BLaER1 treated with 17β-estradiol and CSF1 and Interleukin-3, amounts not matched to agents 10 nM and 100 nM (cell line): ENCODE results near the gene RBM43.
A peak's percentile ranks its signal among the peaks of the same experiment; 100 is the strongest.

ENCODE experiments used
- H3K27ac ChIP-seq, 11 experiments: shearing (Covaris generic); formaldehyde crosslinking; 2 replicates each; pipeline ENCODE4 v1.8.1; 2022
- H3K27me3 ChIP-seq, 11 experiments: shearing (Covaris generic); formaldehyde crosslinking; 2 replicates each; pipeline ENCODE4 v1.8.1; 2022
- H3K36me3 ChIP-seq, 11 experiments: shearing (Covaris generic); formaldehyde crosslinking; 2 replicates each; pipeline ENCODE4 v1.8.1; 2022
- H3K4me1 ChIP-seq, 10 experiments: shearing (Covaris generic); formaldehyde crosslinking; 2 replicates each; pipeline ENCODE4 v1.8.1; 2022
- H3K4me2 ChIP-seq, 11 experiments: shearing (Covaris generic); formaldehyde crosslinking; 2 replicates each; pipeline ENCODE4 v1.8.1; 2022
- H3K4me3 ChIP-seq, 10 experiments: shearing (Covaris generic); formaldehyde crosslinking; 2 replicates each; pipeline ENCODE4 v1.8.1; 2022
- H3K9ac ChIP-seq, 11 experiments: shearing (Covaris generic); formaldehyde crosslinking; 2 replicates each; pipeline ENCODE4 v1.8.1; 2022
- H3K9me3 ChIP-seq, 11 experiments: shearing (Covaris generic); formaldehyde crosslinking; replicated peaks in 1 of 11; 2 replicates each; pipeline ENCODE4 v1.8.1; 2022
- H4K20me1 ChIP-seq, 11 experiments: shearing (Covaris generic); formaldehyde crosslinking; 2 replicates each; pipeline ENCODE4 v1.8.1; 2022
- Cebpa-rat ChIP-seq, 11 experiments: shearing (Covaris generic); IDR thresholded peaks; 2 replicates each; pipeline ENCODE4 v1.8.1; 2022

The RBM43 gene

GRCh38 chr2:151217343-151217742 is 44.3 kb downstream of the RBM43 start:
- H3K4me2 ChIP-seq: no peak overlapping the region

GRCh38 chr2:151207100-151207499 is 54.6 kb downstream of the RBM43 start:
- no peak overlapping the region for H3K4me3 ChIP-seq
- H3K27ac ChIP-seq: no peak overlapping the region
- TF ChIP-seq Cebpa-rat (IDR thresholded peaks at IDR 0.05): no peak
- no peaks in the 10 kb centered on the region for H3K27me3 ChIP-seq
- no peak overlapping the region for H3K9ac ChIP-seq
- peaks cover 0 to 12% (median 9%) of the 10 kb centered on the region in 10 experiments; a peak in 9 of 20 replicates for H3K4me1 ChIP-seq
- no peak overlapping the region for H3K4me2 ChIP-seq
- H3K36me3 ChIP-seq: no peaks in the 10 kb centered on the region
- H3K9me3 ChIP-seq: no peaks in the 10 kb centered on the region
- no peaks in the 10 kb centered on the region for H4K20me1 ChIP-seq

More at GRCh38 chr2:151217343-151217742, 44.3 kb downstream of the RBM43 start:
- H3K36me3 ChIP-seq: no peaks in the 10 kb centered on the region
- no peaks in the 10 kb centered on the region for H4K20me1 ChIP-seq
- H3K27ac ChIP-seq: no peak overlapping the region
- H3K9me3 ChIP-seq: no peaks in the 10 kb centered on the region
- no peaks in the 10 kb centered on the region for H3K27me3 ChIP-seq
- H3K4me1 ChIP-seq: no peaks in the 10 kb centered on the region
- no peak overlapping the region for H3K4me3 ChIP-seq
- no peak overlapping the region for H3K9ac ChIP-seq
- TF ChIP-seq Cebpa-rat (IDR thresholded peaks at IDR 0.05): no peak

- H3K4me1 ChIP-seq: peaks cover 0 to 12% (median 9%) of the 10 kb centered on the region in 10 experiments; a peak in 9 of 20 replicates
- H3K27ac ChIP-seq: no peak overlapping the region
- H4K20me1 ChIP-seq: no peaks in the 10 kb centered on the region
- H3K4me3 ChIP-seq: no peak overlapping the region
- no peaks in the 10 kb centered on the region for H3K36me3 ChIP-seq
- H3K4me2 ChIP-seq: no peak overlapping the region
- no peaks in the 10 kb centered on the region for H3K27me3 ChIP-seq
- H3K9ac ChIP-seq: no peak overlapping the region
- no peak for TF ChIP-seq Cebpa-rat (IDR thresholded peaks at IDR 0.05)
- H3K9me3 ChIP-seq: no peaks in the 10 kb centered on the region
Measured at GRCh38 chr2:151206446-151206968, 55.2 kb downstream of the RBM43 start.

GRCh38 chr2:151205571-151205970 is 56.1 kb downstream of the RBM43 start:
- no peak overlapping the region for H3K9ac ChIP-seq
- H3K36me3 ChIP-seq: no peaks in the 10 kb centered on the region
- H3K4me2 ChIP-seq: no peak overlapping the region
- no peak overlapping the region for H3K4me3 ChIP-seq
- H3K4me1 ChIP-seq: peaks cover 0 to 17% (median 10%) of the 10 kb centered on the region in 10 experiments; a peak in 12 of 20 replicates
- H4K20me1 ChIP-seq: no peaks in the 10 kb centered on the region
- no peak overlapping the region for H3K27ac ChIP-seq
- no peaks in the 10 kb centered on the region for H3K27me3 ChIP-seq
- TF ChIP-seq Cebpa-rat (IDR thresholded peaks at IDR 0.05): no peak
- H3K9me3 ChIP-seq: no peaks in the 10 kb centered on the region

GRCh38 chr2:151204756-151205155 is 56.9 kb downstream of the RBM43 start:
- Histone ChIP-seq H3K9ac (no peak overlapping the region), H3K9me3 (no peaks in the 10 kb centered on the region), H3K36me3 (no peaks in the 10 kb centered on the region), H3K4me1 (peaks cover 0 to 20% (median 10%) of the 10 kb centered on the region in 10 experiments; a peak in 12 of 20 replicates), H3K4me3 (no peak overlapping the region), H3K4me2 (no peak overlapping the region), H4K20me1 (no peaks in the 10 kb centered on the region), H3K27ac (no peak overlapping the region), H3K27me3 (no peaks in the 10 kb centered on the region)
- TF ChIP-seq Cebpa-rat (IDR thresholded peaks at IDR 0.05): no peak

- no peak for TF ChIP-seq Cebpa-rat (IDR thresholded peaks at IDR 0.05)
- H3K4me1 ChIP-seq: peaks cover 0 to 26% (median 10%) of the 10 kb centered on the region in 10 experiments; a peak in 12 of 20 replicates
- peaks cover 0 to 12% (median 10%) of the 10 kb centered on the region in 11 experiments; a peak in 15 of 22 replicates for H3K9me3 ChIP-seq
- no peaks in the 10 kb centered on the region for H3K27me3 ChIP-seq
- H3K4me3 ChIP-seq: no peak overlapping the region
- no peaks in the 10 kb centered on the region for H4K20me1 ChIP-seq
- H3K27ac ChIP-seq: no peak overlapping the region
- peak overlapping the region in 4 of 11 experiments; percentile 7 to 10 (median 10); a peak in 4 of 22 replicates for H3K4me2 ChIP-seq
- no peak overlapping the region for H3K9ac ChIP-seq
- no peaks in the 10 kb centered on the region for H3K36me3 ChIP-seq
Measured at GRCh38 chr2:151200844-151201243, 60.8 kb downstream of the RBM43 start.

GRCh38 chr2:151200277-151200676 is 61.4 kb downstream of the RBM43 start:
- Histone ChIP-seq H3K4me2 (peak overlapping the region in 1 of 11 experiments; percentile 10; a peak in 3 of 22 replicates), H3K27ac (no peak overlapping the region), H3K4me3 (no peak overlapping the region), H3K9ac (no peak overlapping the region), H3K27me3 (no peaks in the 10 kb centered on the region), H4K20me1 (no peaks in the 10 kb centered on the region), H3K4me1 (peaks cover 0 to 26% (median 10%) of the 10 kb centered on the region in 10 experiments; a peak in 12 of 20 replicates), H3K36me3 (no peaks in the 10 kb centered on the region), H3K9me3 (peaks cover 0 to 12% (median 10%) of the 10 kb centered on the region in 11 experiments; a peak in 15 of 22 replicates)
- TF ChIP-seq Cebpa-rat (IDR thresholded peaks at IDR 0.05): no peak

GRCh38 chr2:151198645-151199044 is 63.0 kb downstream of the RBM43 start:
- TF ChIP-seq Cebpa-rat (IDR thresholded peaks at IDR 0.05): no peak
- H3K4me3 ChIP-seq: no peak overlapping the region
- no peaks in the 10 kb centered on the region for H3K27me3 ChIP-seq
- no peak overlapping the region for H3K27ac ChIP-seq
- no peak overlapping the region for H3K9ac ChIP-seq
- H3K36me3 ChIP-seq: no peaks in the 10 kb centered on the region
- H3K4me2 ChIP-seq: no peak overlapping the region
- peaks cover 0 to 26% (median 9%) of the 10 kb centered on the region in 10 experiments; a peak in 12 of 20 replicates for H3K4me1 ChIP-seq
- peaks cover 0 to 12% (median 10%) of the 10 kb centered on the region in 11 experiments; a peak in 15 of 22 replicates for H3K9me3 ChIP-seq
- no peaks in the 10 kb centered on the region for H4K20me1 ChIP-seq
